ENCODE data around the gene KLHL2.
"Not testable (repeated sequence)": the region's sequence is repeated elsewhere in the genome, so short reads cannot be mapped to it uniquely, and the experiment has no call there.

DNA sequence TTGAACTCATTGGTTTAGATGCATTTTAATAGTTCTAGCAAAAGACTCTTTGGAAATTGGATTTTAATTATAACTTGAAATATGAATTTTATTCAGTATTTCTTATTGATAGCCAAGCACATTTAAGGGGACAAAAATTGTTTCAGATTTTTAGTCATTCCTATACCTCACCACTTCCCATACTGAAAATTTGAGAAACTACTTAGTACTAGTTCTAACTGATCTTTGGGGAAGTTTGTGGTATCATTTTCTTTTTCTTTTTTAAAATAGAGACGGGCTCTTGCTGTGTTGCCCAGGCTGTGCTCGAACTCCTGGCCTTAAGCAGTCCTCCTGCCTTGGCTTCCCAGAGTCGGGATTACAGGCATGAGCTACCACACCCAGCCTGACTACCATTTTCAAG, 68.0 kb downstream of the KLHL2 start:
- TF ChIP-seq CTCF, POLR2AphosphoS5, POLR2A (IDR thresholded peaks at IDR 0.05): not testable (repeated sequence)
